Right forelimb (tissue), 1 donor: Measurements from ENCODE around the gene TCOF1.

Experiments used
- DNase-seq: peaks from one replicate; pipeline ENCODE4 v3.0.0-alpha.2; 2018

TCOF1 gene

DNA sequence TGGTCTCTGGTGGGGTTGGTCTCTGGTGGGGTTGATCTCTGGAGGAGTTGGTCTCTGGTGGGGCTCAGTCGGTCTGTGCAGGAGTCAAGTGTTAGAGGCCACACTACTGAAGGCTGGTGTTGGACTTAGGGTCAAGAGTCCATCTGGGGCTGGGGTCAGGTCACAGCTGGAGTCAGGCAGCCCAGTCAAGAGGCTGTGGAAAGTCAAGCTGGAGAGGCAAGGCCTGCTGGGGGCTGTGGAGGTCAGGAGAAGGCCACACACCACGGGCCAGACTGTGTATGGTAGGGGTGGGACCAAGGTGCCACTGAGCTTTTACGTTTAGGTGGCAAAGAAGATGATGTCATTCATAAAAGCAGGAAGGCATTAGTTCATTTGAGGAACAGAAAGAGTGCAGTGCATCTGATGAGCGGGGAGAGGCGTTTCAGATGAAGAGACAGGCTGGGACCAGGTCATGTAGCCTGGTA is 71.9 kb downstream of the TCOF1 start:
- no peak for DNase-seq

DNA sequence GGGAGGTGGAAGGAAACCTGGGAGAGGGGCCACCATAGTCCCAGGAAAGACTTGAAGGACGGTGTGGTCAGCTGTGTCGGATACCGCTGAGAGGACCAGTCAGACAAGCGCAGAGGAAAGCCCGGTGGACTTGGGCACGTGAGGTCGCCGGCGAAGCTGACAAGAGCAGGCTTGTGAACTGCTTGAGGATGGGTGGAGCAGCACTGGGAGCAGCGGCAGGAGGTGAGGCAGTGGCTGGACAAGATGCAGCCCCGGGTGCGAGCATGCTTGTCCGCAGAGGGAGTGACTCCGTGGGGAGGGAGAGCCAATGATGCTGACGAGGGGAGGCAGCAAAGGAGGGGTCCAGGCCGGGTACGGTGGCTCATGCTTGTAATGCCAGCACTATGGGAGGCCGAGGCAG is 73.6 kb downstream of the TCOF1 start:
- DNase-seq: no peak

DNA sequence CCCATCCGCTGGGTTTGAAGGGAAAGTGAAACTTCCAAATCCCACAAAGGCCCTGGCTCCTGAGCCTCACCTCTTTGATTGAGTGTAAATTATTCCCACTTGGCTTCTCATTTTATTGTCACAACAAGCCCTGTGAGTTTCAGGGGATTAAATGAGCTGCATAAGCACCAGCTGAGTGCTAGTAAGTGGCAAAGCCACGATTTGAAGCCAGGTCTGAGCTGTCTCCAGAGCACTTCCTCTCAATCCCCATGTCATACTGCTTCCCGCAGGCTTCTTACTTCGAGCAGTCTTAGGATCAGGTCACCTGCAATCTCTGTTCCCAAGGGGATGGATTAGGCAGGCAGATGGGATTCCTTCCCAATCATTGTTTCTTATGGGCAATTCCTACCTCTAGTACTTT is 74.1 kb downstream of the TCOF1 start:
- DNase-seq: no peak

DNA sequence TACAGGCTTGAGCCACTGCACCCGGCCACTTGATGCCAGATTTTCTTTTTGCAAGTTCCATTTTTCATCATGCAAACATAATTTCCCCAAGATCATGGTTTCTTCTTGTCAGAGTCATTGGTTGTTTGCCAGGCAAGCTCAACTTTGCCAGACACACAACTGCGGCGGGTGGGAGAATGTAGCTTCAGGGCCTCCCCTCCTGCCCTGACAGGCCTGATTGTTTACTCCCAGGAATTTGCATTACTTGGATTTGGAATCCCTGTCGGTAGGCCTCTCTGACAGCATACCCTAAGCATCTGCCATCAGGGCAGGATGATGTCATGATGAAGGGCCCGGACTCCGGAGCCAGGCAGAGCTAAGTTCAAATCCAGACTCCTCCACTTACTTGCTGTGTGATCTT is 77.0 kb downstream of the TCOF1 start:
- no peak for DNase-seq

DNA sequence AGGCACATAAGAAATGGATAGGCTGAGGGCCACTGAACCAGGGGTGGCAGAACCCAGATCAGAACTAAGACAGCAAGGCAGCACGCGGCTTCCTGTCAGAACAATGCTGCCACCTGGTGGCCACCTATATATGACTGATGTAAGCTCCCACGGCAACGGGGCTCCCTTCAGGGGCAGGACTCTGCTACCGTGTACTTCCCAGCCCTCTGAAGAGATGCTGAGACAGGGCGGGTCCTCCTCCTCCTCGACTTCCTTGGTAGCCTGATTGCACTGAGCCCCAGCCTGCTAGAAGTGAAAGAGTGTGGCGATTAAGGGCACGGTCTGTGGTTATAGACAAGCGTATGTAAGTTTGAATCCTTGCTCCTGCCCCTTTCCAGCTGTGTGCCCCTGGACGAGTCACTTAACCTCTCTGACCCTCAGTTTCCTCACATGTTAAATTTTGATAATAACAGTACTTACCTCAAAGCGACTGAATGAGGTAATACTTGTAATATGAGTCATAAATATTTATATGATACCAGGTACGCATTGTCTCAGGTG is 78.7 kb downstream of the TCOF1 start:
- DNase-seq: peak; percentile 87

DNA sequence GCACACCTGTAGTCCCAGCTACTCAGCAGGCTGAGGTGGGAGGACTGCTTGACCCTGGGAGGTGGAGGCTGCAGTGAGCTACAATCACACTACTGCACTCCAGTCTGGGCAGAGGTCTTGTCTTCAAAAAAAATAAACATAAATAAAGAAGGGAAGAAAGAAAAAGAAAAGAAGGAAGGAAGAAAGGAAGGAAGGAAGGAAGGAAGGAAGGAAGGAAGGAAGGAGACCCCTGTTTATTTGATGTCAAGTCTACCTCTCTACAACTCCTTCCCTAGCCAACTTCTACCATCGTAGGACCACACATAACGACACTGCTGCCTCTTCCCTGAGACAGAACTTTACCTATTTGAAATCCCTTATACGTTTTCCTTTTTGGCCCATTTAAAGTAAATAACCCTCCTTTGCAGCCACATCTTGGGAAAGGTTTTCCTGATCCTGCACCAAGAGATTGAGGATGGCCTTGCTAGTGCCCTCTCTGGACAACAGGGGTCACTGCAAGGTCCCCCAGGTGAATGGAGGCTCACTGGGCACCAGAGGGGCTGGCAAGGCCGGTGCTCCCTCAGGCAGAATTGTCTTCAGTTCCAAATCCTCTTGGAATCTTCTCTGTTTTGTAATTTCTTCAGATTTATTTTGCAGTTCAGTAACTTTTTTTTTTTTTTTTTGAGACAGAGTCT is 81.5 kb downstream of the TCOF1 start:
- DNase-seq: no peak

DNA sequence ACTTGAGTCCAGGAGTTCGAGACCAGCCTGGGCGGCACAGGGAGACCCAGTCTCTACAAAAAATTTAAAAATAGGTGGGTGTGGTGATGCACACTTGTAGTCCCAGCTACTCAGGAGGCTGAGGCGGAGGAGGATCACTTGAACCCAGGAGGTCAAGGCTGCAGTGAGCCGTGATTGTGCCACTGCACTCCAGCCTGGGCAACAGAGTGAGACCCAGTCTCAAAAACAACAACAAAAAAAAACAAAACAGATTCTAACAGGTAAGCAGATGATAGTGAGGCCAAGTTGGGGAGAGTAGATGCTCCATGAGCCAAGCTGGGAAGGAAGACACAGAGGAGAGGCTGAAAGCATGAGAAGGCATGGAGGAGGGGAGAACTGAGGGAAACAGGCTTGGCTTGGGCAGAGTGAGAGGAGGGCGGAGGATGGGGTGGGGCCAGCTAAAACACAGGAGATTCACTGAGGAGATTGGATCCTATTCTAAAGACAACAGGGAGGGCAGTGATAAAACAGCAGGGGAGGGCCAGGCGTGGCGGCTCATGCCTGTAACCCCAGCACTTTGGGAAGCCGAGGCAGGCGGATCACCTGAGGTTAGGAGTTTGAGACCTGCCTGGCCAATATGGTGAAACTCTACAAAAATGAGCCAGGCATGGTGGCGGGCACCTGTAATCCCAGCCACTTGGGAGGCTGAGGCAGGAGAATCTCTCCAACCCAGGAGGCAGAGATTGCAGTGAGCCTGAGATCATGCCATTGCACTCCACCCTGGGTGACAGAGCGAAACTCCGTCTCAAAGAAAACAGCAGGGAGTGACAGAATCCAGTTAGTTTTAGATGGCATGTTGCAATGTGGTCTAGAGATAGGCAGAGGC is 83.7 kb downstream of the TCOF1 start:
- DNase-seq: no peak

DNA sequence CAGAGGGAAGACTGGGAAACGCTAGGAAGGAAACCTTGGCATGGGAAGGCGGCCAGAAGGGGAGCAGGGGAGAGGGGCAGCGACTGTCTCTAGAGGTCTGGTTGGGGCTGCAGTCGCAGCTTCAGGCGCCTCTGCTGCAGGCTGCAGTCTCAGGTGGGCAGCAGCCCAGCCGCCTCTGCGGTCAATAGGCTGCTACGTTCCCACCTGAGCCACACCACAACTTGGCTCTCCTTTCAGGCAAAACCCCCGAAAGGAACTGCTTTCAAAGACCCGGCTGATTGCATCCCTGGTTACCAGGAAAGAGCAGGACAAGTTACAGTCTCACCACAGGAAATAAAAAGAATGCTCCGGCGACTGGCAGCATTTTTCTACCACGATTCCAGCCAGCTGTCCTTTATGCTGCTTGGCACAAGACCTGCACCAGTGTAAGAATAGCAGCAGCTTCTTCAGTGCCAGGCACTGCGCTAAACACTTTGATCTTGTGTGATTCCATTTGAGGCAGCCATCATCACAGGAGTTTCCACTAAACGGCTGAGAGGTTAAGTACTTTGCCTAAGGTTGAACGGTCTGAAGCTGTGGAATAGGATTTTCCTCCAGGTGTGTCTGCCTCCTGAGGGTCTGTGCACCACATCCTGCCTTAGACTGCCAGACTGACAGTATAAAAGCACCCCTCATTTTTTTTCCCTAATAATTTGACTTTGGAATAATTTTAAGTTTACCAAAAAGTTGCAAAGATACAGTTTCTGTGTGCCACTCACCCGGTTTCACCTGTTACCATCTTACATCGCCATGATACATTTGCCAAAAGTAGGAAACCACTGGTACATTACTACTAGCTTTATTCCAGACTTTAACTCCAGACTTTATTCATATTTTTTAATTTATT is 84.6 kb downstream of the TCOF1 start:
- DNase-seq: no peak

DNA sequence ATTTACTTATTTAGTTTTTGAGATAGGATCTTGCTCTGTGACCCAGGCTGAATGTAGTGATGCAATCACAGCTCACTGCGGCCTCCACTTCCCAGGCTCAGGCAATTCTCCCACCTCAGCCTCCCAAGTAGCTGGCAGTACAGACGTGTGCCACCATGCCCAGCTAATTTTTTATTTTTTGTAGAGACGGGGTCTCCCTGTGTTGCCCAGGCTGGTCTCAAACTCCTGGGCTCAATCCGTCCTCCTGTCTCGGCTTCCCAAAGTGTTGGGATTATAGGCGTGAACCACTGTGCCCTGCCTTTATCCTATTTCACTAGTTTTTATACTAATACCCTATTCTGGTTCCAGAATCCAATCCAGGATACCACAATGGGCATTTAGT is 85.2 kb downstream of the TCOF1 start:
- no peak for DNase-seq

DNA sequence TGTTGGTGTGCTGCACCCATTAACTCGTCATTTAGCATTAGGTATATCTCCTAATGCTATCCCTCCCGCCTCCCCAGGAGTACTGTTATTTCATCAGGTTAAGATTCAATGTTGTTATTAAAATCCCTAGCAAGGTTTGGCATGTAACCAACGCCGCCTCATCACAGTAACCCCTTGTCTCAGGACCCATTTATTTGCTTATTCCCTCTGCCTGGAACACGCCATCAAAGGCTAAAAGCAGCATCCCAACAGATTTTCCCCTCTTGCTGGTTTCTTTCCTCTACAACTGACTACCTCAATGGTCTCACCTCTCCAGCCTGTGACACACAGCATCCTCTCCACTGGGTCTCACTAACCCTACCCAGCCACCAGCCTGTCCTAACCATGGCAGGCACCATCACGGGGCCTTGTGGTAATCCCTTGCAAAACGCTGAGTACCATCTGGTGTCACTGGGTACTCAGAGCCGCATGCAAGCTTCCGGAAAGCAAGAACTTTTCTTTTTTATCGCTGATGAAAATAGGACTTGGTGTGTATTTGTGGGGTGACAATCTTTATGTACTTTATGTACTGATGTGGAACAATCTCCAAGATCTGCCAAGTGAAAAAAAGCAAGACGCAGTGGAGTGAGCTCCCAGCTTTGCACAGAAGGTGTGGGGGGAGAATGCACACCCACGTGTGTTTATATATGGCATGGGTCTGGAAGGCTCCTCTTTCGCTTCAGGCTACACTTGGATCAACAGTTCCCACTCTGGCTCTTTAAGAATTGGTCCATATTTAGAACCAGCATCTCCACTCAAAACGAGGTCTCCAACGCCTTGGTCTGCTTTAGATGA is 86.0 kb downstream of the TCOF1 start:
- DNase-seq: no peak

DNA sequence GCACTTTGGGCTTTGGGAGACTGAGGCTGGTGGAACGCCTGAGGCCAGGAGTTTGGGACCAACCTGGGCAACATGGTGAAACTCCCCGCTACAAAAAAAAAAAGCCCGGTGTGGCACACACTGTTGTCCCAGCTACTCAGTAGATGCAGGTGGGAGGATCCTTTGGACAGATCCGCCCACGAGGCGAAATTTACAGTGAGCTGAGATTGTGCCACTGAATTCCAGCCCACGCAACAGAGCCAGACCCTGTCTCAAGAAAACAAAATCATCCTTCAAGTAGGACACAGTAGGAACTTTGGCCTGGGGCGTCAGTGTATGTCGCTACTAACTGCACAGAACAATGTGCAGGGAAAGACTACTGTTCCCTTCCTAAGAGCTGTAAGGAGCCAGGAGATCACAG is 87.3 kb downstream of the TCOF1 start:
- DNase-seq: no peak

DNA sequence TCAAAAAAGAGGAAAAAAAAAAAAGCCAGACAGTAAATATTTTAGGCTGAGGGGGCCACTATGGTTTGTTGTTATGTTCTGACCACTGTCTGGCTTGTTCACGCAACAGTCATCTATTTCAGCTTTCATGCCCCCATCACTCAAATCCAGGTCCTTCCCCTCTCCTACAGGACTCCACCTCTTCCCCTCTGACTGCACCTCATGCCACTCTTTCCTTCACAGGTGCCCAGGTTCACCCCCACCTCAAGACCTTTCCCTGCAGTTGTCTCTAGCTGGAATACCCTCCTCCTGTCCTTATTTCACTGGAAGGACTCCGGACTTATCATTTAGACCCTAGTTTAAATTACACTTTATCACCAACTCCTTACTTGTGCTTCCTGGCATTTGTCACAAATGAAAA is 88.6 kb downstream of the TCOF1 start:
- DNase-seq: no peak

DNA sequence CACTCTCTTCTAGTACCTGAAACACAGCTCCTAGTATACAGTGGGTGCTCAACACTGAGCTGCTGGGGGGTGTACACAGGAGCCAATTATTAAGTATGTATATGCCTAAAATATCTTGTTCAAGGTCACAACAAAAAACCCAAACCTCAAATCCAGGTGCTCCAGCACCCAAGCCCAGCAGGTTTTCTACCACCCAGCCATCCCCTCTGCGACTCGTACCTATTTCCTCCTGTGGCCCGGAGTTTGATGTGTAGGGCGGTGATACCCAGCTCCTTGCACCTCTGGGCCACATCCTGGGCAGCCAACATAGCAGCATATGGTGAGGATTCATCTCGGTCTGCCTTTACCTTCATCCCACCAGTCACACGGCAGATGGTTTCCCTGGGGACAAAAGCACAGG is 89.1 kb downstream of the TCOF1 start:
- DNase-seq: no peak

DNA sequence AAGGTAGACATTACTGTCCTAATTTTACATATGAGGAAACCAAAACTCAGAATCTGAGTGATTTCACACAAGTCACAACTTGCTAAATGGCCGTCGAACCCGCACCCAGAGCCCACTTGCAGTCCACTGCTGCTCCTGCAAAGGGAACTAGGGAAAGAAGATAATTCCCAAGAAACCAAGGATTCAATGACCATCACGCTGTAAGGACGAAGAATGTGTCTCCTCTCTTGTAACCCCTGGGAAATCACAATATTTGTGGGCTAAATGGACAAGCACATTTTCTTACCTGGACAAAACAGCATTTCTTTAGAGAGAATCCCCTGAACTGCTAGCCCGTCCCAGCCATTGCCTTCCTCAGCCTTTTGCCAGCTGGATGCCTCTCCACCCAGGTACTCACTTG is 89.7 kb downstream of the TCOF1 start:
- DNase-seq: no peak

DNA sequence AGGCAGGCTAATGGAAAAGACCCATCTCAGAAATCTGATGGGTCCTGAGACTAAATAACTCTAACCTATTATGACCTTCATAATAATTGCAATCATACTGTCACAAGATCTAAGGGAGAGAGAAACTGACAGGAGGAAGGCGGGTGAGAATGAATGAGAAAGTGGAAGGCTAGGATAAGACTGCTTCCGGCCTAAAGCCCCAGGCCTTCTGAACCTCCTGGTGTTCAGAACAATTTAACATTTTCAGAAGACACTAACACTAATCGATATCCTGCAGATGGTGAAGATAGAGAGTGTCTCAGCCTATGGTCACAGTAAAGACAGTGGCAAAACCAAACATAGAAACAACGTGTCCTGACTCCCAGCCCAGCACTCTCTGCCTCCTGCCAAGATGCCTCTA is 90.8 kb downstream of the TCOF1 start:
- DNase-seq: no peak

DNA sequence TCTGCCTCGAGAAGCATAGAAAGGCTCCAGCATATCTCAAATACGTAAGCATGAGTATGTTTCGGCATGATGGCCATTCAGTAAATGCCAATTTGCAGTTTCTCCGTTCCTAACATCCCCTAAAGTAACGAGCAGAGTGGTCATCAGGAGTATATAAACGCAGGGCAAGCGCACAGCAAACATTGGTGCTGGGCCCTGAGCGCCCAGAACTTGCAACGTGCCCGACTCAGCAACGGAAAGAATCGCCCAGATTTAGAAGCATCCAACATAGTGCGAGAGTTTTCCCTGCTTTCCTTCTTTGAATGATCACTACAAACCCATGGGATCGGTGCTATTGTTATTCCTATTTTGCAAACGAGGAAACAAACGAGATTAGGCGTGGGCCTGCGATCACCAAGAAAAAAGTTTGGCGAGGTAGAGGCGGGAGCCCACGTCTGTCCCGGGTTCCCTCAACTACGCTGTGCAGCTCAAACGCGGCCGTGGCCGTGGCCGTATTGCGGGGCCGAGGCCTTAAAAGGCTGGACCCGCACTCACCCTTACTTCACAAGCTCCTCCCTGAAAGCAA is 91.5 kb downstream of the TCOF1 start:
- DNase-seq: peak; percentile 51
